Astrocyte (in vitro differentiated cells and primary cell): ENCODE measurements around the gene PCDHA13.

Source experiments
- CTCF ChIP-seq: IDR thresholded peaks from 2 replicates; pipeline ENCODE4 v1.5.1; 2011; ENCODE audit warnings: low read depth, mild to moderate bottlenecking, inconsistent platforms, low read length, moderate library complexity; ENCODE audit not compliant: insufficient read depth
- EZH2 ChIP-seq: IDR thresholded peaks from 2 replicates; pipeline ENCODE4 v1.6.1; 2012; ENCODE audit warnings: mild to moderate bottlenecking, low read length, inconsistent platforms; ENCODE audit not compliant: insufficient read depth

- TF ChIP-seq CTCF (no peak), EZH2 (no peak)
Observed at GRCh38 chr5:140857177-140857986, 24.5 kb upstream of the PCDHA13 start.
